ENCODE measurements around the gene EEF1AKMT1.
A peak's percentile ranks its signal among the peaks of the same experiment; 100 is the strongest.

The EEF1AKMT1 gene

GRCh38 chr13:20719783-20720182 is 54.0 kb downstream of the EEF1AKMT1 start:
- no peak for DNase-seq (ENCODE audit: low read depth in 2 of 2)

- DNase-seq (ENCODE audit: low read depth in 2 of 2), result no peak
Observed at GRCh38 chr13:20718958-20719566, 54.7 kb downstream of the EEF1AKMT1 start.

- DNase-seq (ENCODE audit: low read depth in 2 of 2), result no peak
Observed at GRCh38 chr13:20717581-20718542, 55.9 kb downstream of the EEF1AKMT1 start.

- DNase-seq (ENCODE audit: low read depth in 2 of 2), result no peak
Observed at GRCh38 chr13:20716951-20717350, 56.8 kb downstream of the EEF1AKMT1 start.

GRCh38 chr13:20715330-20715712 is 58.4 kb downstream of the EEF1AKMT1 start:
- DNase-seq (ENCODE audit: low read depth in 2 of 2), result no peak

- peak; percentile 54 to 59 for DNase-seq (ENCODE audit: low read depth in 2 of 2)
Observed at GRCh38 chr13:20714563-20715329, 59.0 kb downstream of the EEF1AKMT1 start.

- DNase-seq (ENCODE audit: low read depth in 2 of 2), result no peak
Observed at GRCh38 chr13:20714161-20714560, 59.6 kb downstream of the EEF1AKMT1 start.

GRCh38 chr13:20713751-20714150 is 60.0 kb downstream of the EEF1AKMT1 start:
- no peak for DNase-seq (ENCODE audit: low read depth in 2 of 2)

GRCh38 chr13:20713014-20713376 is 60.8 kb downstream of the EEF1AKMT1 start:
- DNase-seq (ENCODE audit: low read depth in 2 of 2), result no peak

GRCh38 chr13:20711301-20712044 is 62.3 kb downstream of the EEF1AKMT1 start:
- DNase-seq (ENCODE audit: low read depth in 2 of 2), result no peak

- no peak for DNase-seq (ENCODE audit: low read depth in 2 of 2)
Observed at GRCh38 chr13:20709782-20710181, 64.0 kb downstream of the EEF1AKMT1 start.

- DNase-seq (ENCODE audit: low read depth in 2 of 2), result no peak
Observed at GRCh38 chr13:20709369-20709768, 64.4 kb downstream of the EEF1AKMT1 start.

- DNase-seq (ENCODE audit: low read depth in 2 of 2), result no peak
Observed at GRCh38 chr13:20708216-20708615, 65.5 kb downstream of the EEF1AKMT1 start.

GRCh38 chr13:20706661-20707060 is 67.1 kb downstream of the EEF1AKMT1 start:
- DNase-seq (ENCODE audit: low read depth in 2 of 2), result no peak

GRCh38 chr13:20704459-20705069 is 69.2 kb downstream of the EEF1AKMT1 start:
- DNase-seq (ENCODE audit: low read depth in 2 of 2), result no peak

- DNase-seq (ENCODE audit: low read depth in 2 of 2), result peak in 1 of 2 experiments; percentile 32
Observed at GRCh38 chr13:20703780-20704458, 69.8 kb downstream of the EEF1AKMT1 start.

GRCh38 chr13:20702915-20703779 is 70.6 kb downstream of the EEF1AKMT1 start, which contains the start of gene IL17D:
TSS of gene IL17D (plus strand) at chr13:20703699. CDS start at chr13:20704002, 303 bp downstream.
- no peak for DNase-seq (ENCODE audit: low read depth in 2 of 2)

GRCh38 chr13:20702530-20702914 is 71.2 kb downstream of the EEF1AKMT1 start:
- no peak for DNase-seq (ENCODE audit: low read depth in 2 of 2)

GRCh38 chr13:20701461-20701860 is 72.3 kb downstream of the EEF1AKMT1 start:
- DNase-seq (ENCODE audit: low read depth in 2 of 2), result no peak

- DNase-seq (ENCODE audit: low read depth in 2 of 2), result no peak
Observed at GRCh38 chr13:20700288-20700687, 73.5 kb downstream of the EEF1AKMT1 start.
